CD14-positive monocyte (primary cell): ENCODE data around the gene LGALS9B. TPM values are rescaled to one million over a fixed set of nuclear protein-coding genes. Genes with fewer than 3 reads are reported as not detected.
"Not testable (repeated sequence)": the region's sequence is repeated elsewhere in the genome, so short reads cannot be mapped to it uniquely, and the experiment has no call there.

Experiments used
- DNase-seq, 3 donors: peaks; one replicate each; pipeline ENCODE4 v3.0.0-alpha.2; 2011 to 2022
- H2AFZ ChIP-seq: 2 replicates; pipeline ENCODE4 v1.6.0; 2012; ENCODE audit warnings: mild to moderate bottlenecking, low read depth, low read length, inconsistent platforms; ENCODE audit not compliant: insufficient read depth, poor library complexity, severe bottlenecking
- H3K27ac ChIP-seq, 2 donors: 1 replicate in 1 of 2; 2 replicates in 1 of 2; pipeline ENCODE4 v1.5.1; 2012 to 2013; ENCODE audit warnings: low read length in 2 of 2, control low read depth in 1 of 2, inconsistent platforms in 1 of 2, low read depth in 1 of 2, mild to moderate bottlenecking in 1 of 2
- H3K27me3 ChIP-seq, 2 donors: one replicate each; pipeline versions ENCODE4 v1.6.0 to v1.6.1; 2011 to 2013; ENCODE audit warnings: low read length in 2 of 2; ENCODE audit not compliant: control insufficient read depth in 2 of 2, insufficient read depth in 2 of 2
- H3K36me3 ChIP-seq, 2 donors: replicated peaks in 1 of 2; 1 replicate in 1 of 2; 2 replicates in 1 of 2; pipeline versions ENCODE4 v1.5.1 to v1.6.1; 2012 to 2013; ENCODE audit warnings: low read length in 2 of 2, control low read depth in 1 of 2, inconsistent platforms in 1 of 2, mild to moderate bottlenecking in 1 of 2; ENCODE audit not compliant: insufficient read depth in 2 of 2, control insufficient read depth in 1 of 2
- H3K4me1 ChIP-seq, 2 donors: 1 replicate in 1 of 2; 2 replicates in 1 of 2; pipeline versions ENCODE4 v1.5.1 to v1.6.1; 2012 to 2013; ENCODE audit warnings: low read length in 2 of 2, control low read depth in 1 of 2, inconsistent platforms in 1 of 2, mild to moderate bottlenecking in 1 of 2, moderate library complexity in 1 of 2; ENCODE audit not compliant: insufficient read depth in 2 of 2, control insufficient read depth in 1 of 2
- H3K4me2 ChIP-seq: replicated peaks from 2 replicates; pipeline ENCODE3; 2012; ENCODE audit warnings: low read length, moderate library complexity, mild to moderate bottlenecking; ENCODE audit not compliant: poor library complexity, severe bottlenecking; ENCODE audit errors: extremely low read depth
- H3K4me3 ChIP-seq, 3 experiments: fragments of 200-600 bp in 1 of 3; sonication (generic) in 1 of 3; replicated peaks in 1 of 3; 1 replicate in 2 of 3; 2 replicates in 1 of 3; pipeline ENCODE4 v1.5.1; 2011 to 2013; ENCODE audit warnings: low read length in 3 of 3, mild to moderate bottlenecking in 3 of 3, control low read depth in 2 of 3, low read depth in 2 of 3, inconsistent platforms in 1 of 3, moderate library complexity in 1 of 3
- H3K79me2 ChIP-seq: 2 replicates; pipeline ENCODE4 v1.6.0; 2012; ENCODE audit warnings: mild to moderate bottlenecking, control low read depth, inconsistent platforms, low read length, moderate library complexity; ENCODE audit not compliant: insufficient read depth
- H3K9ac ChIP-seq: 2 replicates; pipeline ENCODE4 v1.6.0; 2017; ENCODE audit warnings: low read length, mild to moderate bottlenecking; ENCODE audit not compliant: insufficient read depth, poor library complexity, severe bottlenecking
- H3K9me3 ChIP-seq, 2 donors: replicated peaks in 1 of 2; 1 replicate in 1 of 2; 2 replicates in 1 of 2; pipeline versions ENCODE4 v1.5.1 to v1.6.1; 2012 to 2013; ENCODE audit warnings: low read length in 2 of 2, control low read depth in 1 of 2; ENCODE audit not compliant: control insufficient read depth in 1 of 2, insufficient read depth in 1 of 2
- H4K20me1 ChIP-seq: 2 replicates; pipeline ENCODE4 v1.6.0; 2012; ENCODE audit warnings: mild to moderate bottlenecking, low read length, control low read depth, moderate library complexity; ENCODE audit not compliant: insufficient read depth
- H3K27ac Mint-ChIP-seq, 7 donors: one replicate each; pipeline ENCODE4 v1.8.0; 2020; ENCODE audit warnings: mild to moderate bottlenecking in 7 of 7, mixed read lengths in 7 of 7, moderate library complexity in 6 of 7, inconsistent platforms in 2 of 7
- H3K27me3 Mint-ChIP-seq, 3 donors: one replicate each; pipeline ENCODE4 v1.8.0; 2021 to 2022; ENCODE audit warnings: low read depth in 3 of 3, mild to moderate bottlenecking in 3 of 3, mixed read lengths in 3 of 3, moderate library complexity in 3 of 3, inconsistent platforms in 1 of 3
- H3K36me3 Mint-ChIP-seq, 2 donors: one replicate each; pipeline ENCODE4 v1.8.0; 2020; ENCODE audit warnings: mixed read lengths in 2 of 2, inconsistent platforms in 1 of 2, mild to moderate bottlenecking in 1 of 2
- H3K4me1 Mint-ChIP-seq: one replicate; pipeline ENCODE4 v1.8.0; 2020; ENCODE audit warnings: mild to moderate bottlenecking, mixed read lengths
- H3K4me3 Mint-ChIP-seq, 2 donors: one replicate each; pipeline ENCODE4 v1.8.0; 2020; ENCODE audit warnings: mild to moderate bottlenecking in 2 of 2, mixed read lengths in 2 of 2, moderate library complexity in 1 of 2
- H3K9me3 Mint-ChIP-seq, 7 donors: one replicate each; pipeline ENCODE4 v1.8.0; 2020 to 2022; ENCODE audit warnings: mixed read lengths in 7 of 7, mild to moderate bottlenecking in 6 of 7, moderate library complexity in 6 of 7, inconsistent platforms in 2 of 7
- WGBS: methylation state at CpG from one replicate; pipeline ENCODE4 v1.1.5; 2013; ENCODE audit warnings: missing lambda C conversion rate; ENCODE audit not compliant: insufficient coverage; 5-methylcytosine and 5-hydroxymethylcytosine counted together
- intact Hi-C, 2 donors: fragments of 100-400 bp; cut with micrococcal nuclease; formaldehyde crosslinking; loops; one replicate each; pipeline versions ENCODE4 v1.15.0 to v1.15.1; 2023
- polyA minus RNA-seq: library from RNA; depleted of rRNA, polyadenylated mRNA; stranded (reverse); fragments of >200 nt; gene quantifications from 2 replicates; pipeline ENCODE4 v1.2.3, GENCODE V29; 2012
- polyA plus RNA-seq, 3 donors: library from polyadenylated mRNA; depleted of rRNA in 1 of 3; unstranded in 2 of 3; stranded (reverse) in 1 of 3; fragments of 300-500 nt in 2 of 3; fragments of >200 nt in 1 of 3; fragmentation: Illumina TruSeq in 2 of 3; gene quantifications; 1 replicate in 2 of 3; 2 replicates in 1 of 3; pipeline ENCODE4 v1.2.3, GENCODE V29; 2012 to 2021
- total RNA-seq, 12 experiments: library from RNA in 1 of 12; stranded (reverse) in 1 of 12; fragments of 120-200 nt in 1 of 12; gene quantifications; one replicate each; pipeline ENCODE4 v1.2.4 and lab custom pipeline; 2013 to 2026; ENCODE audit warnings: mixed read lengths in 6 of 12, inconsistent platforms in 1 of 12

The LGALS9B gene
- total RNA-seq (2013): 0.06 TPM
- polyA plus RNA-seq (not detected), polyA minus RNA-seq (not detected in 2 replicates), total RNA-seq (lab: John Stamatoyannopoulos, UW) (0 to 0.35 (median 0.03) reads per million in 11 experiments)

GRCh38 chr17:20467447-20467846, at the start of gene LGALS9B:
LGALS9B (minus strand) TSS chr17:20467539; CDS start chr17:20467470, 69 bp downstream.
- H3K36me3 Mint-ChIP-seq, DNase-seq, H3K9me3 Mint-ChIP-seq, H3K4me1 ChIP-seq, H3K79me2 ChIP-seq, H4K20me1 ChIP-seq, intact Hi-C loops, H3K4me2 ChIP-seq, H2AFZ ChIP-seq, H3K27ac ChIP-seq, H3K36me3 ChIP-seq, H3K4me3 ChIP-seq, H3K9ac ChIP-seq, H3K4me1 Mint-ChIP-seq, H3K27me3 ChIP-seq, H3K9me3 ChIP-seq, H3K27me3 Mint-ChIP-seq: not testable (repeated sequence)
- Mint-ChIP-seq H3K27ac (peak within 1 kb of the TSS in 5 of 7 donors; percentile 65 to 93 (median 72)), H3K4me3 (peak within 1 kb of the TSS; percentile 34 to 84)
- no CpG with 5 or more reads among the region's 4 CpGs for WGBS

GRCh38 chr17:20516986-20517385, 49.6 kb upstream of the LGALS9B start:
- H3K4me1 ChIP-seq, H3K4me3 ChIP-seq, H3K36me3 Mint-ChIP-seq, H3K9me3 Mint-ChIP-seq, H3K9ac ChIP-seq, H3K27ac ChIP-seq, DNase-seq, H4K20me1 ChIP-seq, intact Hi-C loops, H3K36me3 ChIP-seq, H3K4me2 ChIP-seq, H3K9me3 ChIP-seq, H3K27me3 ChIP-seq, H3K4me3 Mint-ChIP-seq, H3K4me1 Mint-ChIP-seq, H3K79me2 ChIP-seq, H3K27ac Mint-ChIP-seq, H2AFZ ChIP-seq, H3K27me3 Mint-ChIP-seq: not testable (repeated sequence)
- WGBS: no CpG with 5 or more reads among the region's 17 CpGs

GRCh38 chr17:20515099-20515498, 47.8 kb upstream of the LGALS9B start:
- not testable (repeated sequence) for H3K27ac ChIP-seq

GRCh38 chr17:20513539-20513938, 46.2 kb upstream of the LGALS9B start:
- DNase-seq, H3K4me3 ChIP-seq, H2AFZ ChIP-seq, H3K79me2 ChIP-seq, H3K4me1 ChIP-seq, H3K27me3 Mint-ChIP-seq, H3K36me3 Mint-ChIP-seq, H4K20me1 ChIP-seq, H3K4me2 ChIP-seq, H3K9me3 ChIP-seq, intact Hi-C loops, H3K9me3 Mint-ChIP-seq, H3K36me3 ChIP-seq, H3K27me3 ChIP-seq, H3K4me1 Mint-ChIP-seq, H3K27ac Mint-ChIP-seq, H3K27ac ChIP-seq, H3K4me3 Mint-ChIP-seq, H3K9ac ChIP-seq: not testable (repeated sequence)
- WGBS: no CpG with 5 or more reads among the region's 9 CpGs

More at GRCh38 chr17:20515099-20515498, 47.8 kb upstream of the LGALS9B start:
- H3K4me1 Mint-ChIP-seq, H4K20me1 ChIP-seq, H3K27me3 Mint-ChIP-seq, H3K4me3 ChIP-seq, H3K9me3 Mint-ChIP-seq, H3K27ac Mint-ChIP-seq, H3K9ac ChIP-seq, H3K36me3 Mint-ChIP-seq, H3K4me1 ChIP-seq, intact Hi-C loops, H3K4me2 ChIP-seq, H3K4me3 Mint-ChIP-seq, H3K36me3 ChIP-seq, H2AFZ ChIP-seq, H3K9me3 ChIP-seq, H3K79me2 ChIP-seq, DNase-seq, H3K27me3 ChIP-seq: not testable (repeated sequence)
- 86% methylated on average over 4 of the region's 10 CpGs for WGBS
